B cell (primary cell): Measurements from ENCODE around the gene ZNF831.

Source experiments
- CTCF ChIP-seq: fragments of 200-600 bp; IDR thresholded peaks from one replicate; pipeline ENCODE4 v1.8.0; 2022; ENCODE audit warnings: antibody characterized with exemption, mild to moderate bottlenecking
- EZH2 ChIP-seq: IDR thresholded peaks from 2 replicates; pipeline ENCODE4 v1.6.1; 2012; ENCODE audit warnings: borderline replicate concordance, low read depth, mild to moderate bottlenecking, moderate library complexity, low read length; ENCODE audit not compliant: insufficient read depth, poor library complexity, severe bottlenecking

- TF ChIP-seq CTCF (no peak), EZH2 (no peak)
Measured at GRCh38 chr20:59131551-59132285, 31.9 kb upstream of the ZNF831 start.
